CD4-positive, alpha-beta T cell treated with Interleukin-10 for 1 hour (primary cell): ENCODE results near the gene CDH4.
A peak's percentile ranks its signal among the peaks of the same experiment; 100 is the strongest.
"Not testable (repeated sequence)": the region's sequence is repeated elsewhere in the genome, so short reads cannot be mapped to it uniquely, and the experiment has no call there.

ENCODE experiments used
- DNase-seq: peaks from one replicate; pipeline ENCODE4 v3.0.0-alpha.2; 2020

The CDH4 gene

GRCh38 chr20:61982191-61982950 is 730.3 kb downstream of the CDH4 start:
- DNase-seq, result peak; percentile 37

DNA sequence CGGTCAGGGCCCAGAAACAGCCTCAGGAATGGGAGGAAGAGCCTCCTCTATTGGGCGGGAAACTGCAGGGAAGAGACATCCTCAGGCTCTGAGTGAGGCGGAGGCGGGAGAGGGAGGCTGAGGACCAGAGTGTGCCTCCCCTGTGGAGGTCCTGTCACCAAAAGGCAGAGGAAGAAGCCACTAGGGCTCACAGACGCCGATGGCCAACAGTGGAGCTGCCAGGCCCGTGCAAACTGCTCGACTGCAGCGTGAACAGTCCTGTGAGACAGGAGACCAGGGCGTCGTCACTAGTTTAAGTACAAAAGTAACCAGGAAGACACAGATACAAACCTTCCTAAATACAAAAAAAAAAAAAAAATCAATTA is 730.9 kb downstream of the CDH4 start:
- DNase-seq, result no peak

DNA sequence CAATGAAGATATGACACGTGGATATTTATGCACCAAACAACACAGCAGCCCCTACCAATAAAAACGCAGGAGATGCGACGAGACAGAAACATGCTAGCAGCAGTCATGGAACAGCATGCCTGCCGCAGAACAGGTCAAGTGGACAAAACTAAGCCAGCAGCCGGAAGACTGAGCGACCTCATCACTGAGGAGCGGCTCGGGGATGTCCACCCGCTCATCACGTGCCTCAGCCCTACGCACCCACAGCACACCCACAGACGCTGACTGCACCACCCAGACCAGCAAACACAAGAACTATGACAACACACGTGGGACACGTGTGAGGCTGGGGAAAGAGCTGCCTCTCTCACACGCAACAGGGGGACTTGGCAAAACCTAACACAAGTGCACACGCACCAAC is 731.9 kb downstream of the CDH4 start:
- no peak for DNase-seq

DNA sequence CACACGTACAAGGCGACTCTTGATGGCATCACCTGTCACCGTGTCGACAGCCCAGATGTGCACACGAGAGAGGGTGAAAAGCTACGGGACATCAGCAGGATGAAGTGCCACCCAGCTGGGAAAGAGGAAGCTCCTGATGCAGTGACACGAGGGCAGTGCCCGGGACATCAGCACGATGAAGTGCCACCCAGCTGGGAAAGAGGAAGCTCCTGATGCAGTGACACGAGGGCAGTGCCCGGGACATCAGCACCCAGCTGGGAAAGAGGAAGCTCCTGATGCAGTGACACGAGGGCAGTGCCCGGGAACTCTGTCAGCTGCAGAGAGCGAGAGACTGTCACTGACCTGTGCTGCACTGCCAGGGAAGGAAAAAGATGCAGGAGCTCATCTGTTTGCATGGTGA is 732.4 kb downstream of the CDH4 start:
- not testable (repeated sequence) for DNase-seq

- DNase-seq, result no peak
Measured at GRCh38 chr20:61985096-61985495, 733.0 kb downstream of the CDH4 start.

GRCh38 chr20:61986762-61987321 is 734.8 kb downstream of the CDH4 start:
- DNase-seq, result no peak

DNA sequence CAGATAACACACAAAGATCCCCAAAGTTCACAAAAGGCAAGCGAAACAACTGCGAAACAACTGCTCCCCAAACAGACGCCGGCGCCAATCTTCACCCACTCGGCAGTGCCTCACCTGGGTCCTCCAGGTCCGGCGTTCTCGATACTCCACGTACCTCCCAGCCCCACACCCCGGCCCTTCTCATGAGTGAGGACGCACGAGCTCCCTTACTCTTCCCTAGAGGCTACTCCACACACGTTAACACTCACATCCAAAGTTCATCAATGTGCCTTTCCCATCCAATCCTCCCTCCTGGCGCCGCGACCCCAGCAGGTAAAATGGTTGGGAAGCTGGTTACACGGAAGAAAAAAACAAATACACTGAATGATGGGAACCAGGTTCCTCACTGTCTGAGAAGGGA is 736.6 kb downstream of the CDH4 start:
- no peak for DNase-seq

GRCh38 chr20:61989741-61990140 is 737.7 kb downstream of the CDH4 start:
- DNase-seq, result peak; percentile 19
